GM04503 (cell line): ENCODE data around the gene DNAAF8.

Experiments used
- DNase-seq: peaks from one replicate; pipeline ENCODE4 v3.0.0-alpha.2; 2012; ENCODE audit warnings: low read depth

DNAAF8 gene

DNA sequence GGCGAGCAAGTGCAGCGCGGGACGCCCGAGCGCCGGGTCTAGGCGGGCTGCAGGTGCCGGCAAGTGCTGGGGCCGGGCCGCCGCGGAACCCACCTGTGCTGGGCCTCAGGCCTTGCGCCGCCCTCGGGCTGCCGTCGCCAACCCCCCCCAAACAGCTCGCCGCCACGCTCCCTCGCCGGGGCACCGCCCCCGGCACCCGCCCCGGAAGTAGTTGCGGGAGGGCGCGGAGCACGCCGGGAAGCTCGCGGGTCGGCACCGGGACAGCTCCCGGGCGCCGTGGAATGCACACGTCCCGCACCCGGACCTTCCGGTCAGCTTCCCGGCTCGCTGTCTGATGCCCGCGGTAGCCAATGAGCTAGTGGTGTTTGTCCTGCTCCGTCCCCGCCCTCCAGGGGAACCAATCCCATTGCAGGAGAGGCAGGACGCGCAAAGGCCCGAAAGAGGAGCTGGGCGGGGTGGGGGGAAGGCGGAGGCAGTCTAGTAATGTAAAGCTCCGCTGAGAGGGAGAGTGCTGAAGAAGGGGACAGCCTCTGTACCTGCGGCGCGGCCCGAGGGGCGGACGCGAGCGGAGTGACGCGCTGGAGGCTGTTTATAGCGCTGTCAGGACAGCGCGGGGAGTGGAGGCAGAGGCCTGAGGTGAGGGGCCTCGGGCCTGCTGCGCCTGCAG is at the start of gene DNAAF8, which contains the start of gene ANKS3:
Gene DNAAF8 (plus strand): TSS at position 475 of the 667 bp plus-strand sequence. CDS start 1,978 bp downstream, outside the sequence.
Gene ANKS3 (minus strand): TSS at position 209 of the 667 bp plus-strand sequence. CDS start 4,122 bp downstream, outside the sequence.
- peak; percentile 90 for DNase-seq

DNA sequence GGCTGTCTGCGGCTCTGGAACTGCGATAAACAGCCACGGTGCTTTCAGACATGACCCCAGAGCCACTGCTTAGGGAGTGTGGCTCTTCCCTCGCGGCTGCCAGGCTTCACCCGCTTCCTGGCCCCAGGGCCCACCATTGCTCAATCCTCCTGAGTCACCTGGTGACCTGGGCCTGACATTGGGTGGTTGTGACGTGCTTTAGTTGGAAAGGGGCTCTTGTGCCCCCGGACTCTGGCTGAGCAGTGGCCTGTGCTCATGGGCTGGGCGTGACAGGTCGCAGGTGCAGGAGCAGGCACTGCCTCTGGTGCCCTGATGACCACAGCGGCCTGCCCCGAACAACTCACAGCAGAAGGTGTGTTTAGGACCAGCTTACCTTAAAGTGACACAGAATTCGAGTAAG is 49.6 kb upstream of the DNAAF8 start:
- no peak for DNase-seq

DNA sequence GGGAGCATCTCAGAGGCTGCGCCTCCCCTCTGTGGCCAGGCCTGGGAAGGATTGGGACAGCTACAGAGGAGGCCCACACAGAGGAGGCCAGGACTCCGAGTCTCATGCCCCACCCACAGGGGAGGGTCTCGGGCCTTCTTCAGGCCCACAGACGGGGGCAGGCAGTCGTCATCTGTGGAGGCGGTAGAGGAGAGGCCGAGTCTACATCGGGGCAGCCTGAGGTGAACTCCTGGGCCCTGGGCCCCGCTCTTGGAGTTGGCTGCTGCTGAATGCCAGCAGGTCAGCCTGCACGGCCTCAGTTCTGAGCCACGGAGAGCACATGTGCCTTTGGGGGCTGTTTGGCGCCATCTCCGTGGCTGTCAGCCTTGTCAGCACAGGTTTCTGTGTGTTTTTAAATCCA is 49.0 kb upstream of the DNAAF8 start:
- DNase-seq, result no peak

DNA sequence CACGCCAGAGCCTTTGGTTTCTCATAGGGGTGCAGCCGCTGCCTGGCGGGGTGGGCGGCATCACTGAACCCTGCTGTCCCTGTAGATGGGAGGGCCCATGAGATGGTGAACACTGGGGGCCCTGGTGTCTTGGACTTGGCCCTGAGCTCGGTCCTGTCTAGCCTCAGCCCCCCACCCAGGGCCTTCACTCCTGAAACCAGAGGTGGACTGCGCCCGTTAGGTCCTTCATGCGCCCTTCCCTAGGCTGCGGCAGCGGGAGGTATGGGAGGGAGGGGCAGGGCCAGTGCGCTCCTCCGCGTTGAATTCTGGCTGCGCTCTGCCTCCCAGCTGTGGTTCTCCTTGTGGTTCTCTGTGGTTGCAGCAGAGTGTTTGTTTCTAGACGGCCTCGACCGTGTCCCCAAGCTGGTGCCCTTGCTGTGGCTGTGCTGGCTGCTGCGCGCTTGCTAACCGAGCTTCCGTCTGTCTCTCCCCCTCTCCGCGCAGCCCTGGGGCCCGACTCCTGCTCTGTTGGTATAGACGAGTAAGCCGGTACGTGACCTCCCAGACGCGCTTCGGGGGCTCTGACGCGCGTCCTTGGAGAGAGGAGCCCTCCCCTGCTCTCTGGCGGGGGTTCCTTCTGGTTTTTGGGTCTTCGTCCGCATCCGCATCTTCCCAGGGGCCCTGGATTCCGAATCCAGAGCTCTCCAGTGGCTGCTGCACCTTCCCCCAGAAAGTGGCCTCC is 48.4 kb upstream of the DNAAF8 start:
- DNase-seq, result no peak

DNA sequence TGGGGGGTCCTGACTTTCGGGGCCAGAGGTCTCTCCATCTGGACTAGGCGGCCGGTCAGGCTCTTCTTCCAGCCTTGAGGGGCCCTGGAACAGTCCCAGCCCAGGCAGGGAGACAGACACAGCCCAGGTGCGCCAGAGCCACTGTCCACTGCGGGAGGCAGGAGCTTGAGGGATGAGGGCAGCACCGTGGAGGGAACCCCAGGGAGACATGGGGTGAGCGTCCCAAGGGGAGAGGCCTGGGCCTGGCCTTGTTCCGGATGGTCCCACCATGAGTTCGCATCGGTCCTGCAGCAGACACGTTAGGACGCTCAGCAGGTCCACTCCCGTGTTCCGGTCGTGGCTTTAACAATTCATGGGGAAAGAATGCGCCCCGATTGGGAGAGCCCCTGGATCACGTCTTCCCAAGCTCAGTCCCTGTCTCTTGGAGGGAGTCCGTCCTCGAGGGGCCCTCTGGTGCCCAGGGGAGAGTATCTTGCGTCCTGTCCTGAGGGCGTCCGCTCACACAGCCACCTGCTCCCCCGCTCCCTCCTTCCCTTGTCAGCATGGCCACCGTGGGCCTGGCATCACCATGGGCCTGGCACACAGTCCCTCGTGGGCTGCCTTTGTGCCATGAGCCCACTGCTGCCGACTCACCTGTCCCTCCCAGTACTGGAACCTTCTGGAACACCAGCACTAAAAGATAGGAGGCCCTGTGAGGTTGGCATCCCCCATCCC is 47.7 kb upstream of the DNAAF8 start:
- no peak for DNase-seq

DNA sequence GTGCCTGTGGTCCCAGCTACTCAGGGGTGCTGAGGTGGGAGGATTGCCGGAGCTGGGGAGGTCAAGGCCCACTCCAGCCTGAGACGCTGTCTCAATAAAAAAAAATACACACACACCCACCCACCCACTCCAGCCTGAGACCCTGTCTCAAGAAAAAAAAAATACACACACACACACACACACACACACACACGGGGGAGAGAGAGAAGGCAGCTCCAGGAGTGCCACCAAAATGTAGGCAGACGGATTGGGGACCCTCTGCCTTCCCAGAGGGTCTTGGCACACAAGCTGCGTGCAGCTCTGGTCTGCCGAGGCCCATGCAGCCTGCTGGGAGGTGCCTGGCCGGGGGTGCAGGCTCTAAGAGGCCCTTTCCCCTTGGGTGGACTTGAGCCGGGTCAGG is 46.9 kb upstream of the DNAAF8 start:
- no peak for DNase-seq

DNA sequence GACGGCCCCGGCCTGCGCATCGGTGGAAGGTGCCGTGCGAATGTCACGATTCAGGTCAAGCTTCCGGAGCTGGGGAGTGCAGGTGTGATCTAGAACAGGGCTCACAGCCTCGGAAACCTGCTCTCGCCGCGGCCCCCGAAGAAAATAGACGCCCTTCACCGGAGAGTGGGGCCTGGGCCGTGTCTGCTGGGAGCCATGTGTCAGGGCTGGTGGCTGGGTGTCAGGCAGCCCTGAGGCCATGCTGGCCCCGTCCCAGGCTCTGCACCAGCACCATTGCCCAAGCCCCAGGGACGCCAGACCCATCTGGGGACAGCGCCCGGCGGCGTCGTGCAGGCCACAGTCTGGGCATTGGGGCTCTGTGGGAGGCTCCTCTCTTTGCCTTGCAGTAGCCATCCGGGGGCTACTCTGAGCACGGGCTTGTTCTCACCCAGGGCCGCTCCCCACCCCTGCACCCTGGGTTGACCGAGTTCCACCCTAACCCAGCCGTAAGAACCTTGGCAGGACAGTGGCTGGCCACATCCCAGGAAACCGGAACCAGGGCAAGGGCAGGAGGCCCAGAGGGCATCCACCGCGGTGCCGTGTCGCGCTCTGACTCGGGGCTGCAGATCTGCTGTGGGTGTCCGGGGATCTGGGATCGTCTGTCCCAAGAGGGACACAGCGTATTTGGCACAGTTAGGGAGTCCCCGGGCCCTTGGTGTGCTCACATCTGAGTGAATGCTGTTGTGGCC is 46.2 kb upstream of the DNAAF8 start:
- no peak for DNase-seq

DNA sequence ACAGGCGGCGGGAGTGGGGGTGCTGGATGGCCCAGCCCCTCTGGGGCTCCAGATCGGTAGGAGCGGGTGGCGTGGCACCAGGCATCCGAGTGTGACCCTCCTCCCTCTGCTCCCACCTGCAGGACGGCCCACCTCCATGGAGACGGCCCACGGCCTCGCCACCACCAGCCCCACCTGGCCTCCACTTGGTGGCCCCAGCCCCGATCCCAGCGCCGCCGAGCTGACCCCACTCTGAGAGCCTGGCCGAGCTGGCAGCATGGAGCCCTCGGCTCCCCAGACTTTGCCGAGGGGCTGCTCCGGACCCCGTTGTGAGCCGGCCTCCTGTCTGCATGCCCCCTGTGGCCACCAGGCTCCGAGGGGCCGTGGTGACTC is 45.7 kb upstream of the DNAAF8 start:
- DNase-seq, result no peak

DNA sequence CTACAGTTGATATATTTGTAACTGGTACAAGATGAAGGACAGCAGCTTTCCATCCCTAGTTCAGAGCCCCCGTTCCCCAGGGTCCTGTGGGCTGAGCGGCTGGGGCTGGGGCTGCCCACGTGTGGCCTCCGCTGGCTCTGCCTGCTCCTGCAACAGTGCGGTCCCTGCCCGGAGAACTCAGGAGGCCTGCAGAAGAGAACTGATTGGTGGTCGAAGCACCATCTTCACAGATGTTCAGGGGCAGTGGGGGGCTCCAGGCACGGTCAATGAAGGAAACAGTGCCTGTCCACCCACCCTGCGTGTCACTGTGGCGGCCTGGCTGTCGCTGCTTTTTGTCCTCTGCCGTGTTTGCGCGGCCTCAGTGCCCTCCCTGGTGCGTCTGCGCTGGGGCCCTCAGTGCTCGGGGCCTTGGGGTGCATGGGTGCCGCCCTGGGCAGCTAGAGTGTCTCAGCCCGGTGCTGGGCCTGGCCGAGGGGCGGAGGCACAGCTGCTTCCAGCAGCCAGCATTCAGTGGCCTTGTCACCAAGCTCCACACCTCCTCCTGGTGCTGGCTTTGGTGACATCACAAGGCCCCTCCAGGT is 45.2 kb upstream of the DNAAF8 start:
- DNase-seq, result no peak

DNA sequence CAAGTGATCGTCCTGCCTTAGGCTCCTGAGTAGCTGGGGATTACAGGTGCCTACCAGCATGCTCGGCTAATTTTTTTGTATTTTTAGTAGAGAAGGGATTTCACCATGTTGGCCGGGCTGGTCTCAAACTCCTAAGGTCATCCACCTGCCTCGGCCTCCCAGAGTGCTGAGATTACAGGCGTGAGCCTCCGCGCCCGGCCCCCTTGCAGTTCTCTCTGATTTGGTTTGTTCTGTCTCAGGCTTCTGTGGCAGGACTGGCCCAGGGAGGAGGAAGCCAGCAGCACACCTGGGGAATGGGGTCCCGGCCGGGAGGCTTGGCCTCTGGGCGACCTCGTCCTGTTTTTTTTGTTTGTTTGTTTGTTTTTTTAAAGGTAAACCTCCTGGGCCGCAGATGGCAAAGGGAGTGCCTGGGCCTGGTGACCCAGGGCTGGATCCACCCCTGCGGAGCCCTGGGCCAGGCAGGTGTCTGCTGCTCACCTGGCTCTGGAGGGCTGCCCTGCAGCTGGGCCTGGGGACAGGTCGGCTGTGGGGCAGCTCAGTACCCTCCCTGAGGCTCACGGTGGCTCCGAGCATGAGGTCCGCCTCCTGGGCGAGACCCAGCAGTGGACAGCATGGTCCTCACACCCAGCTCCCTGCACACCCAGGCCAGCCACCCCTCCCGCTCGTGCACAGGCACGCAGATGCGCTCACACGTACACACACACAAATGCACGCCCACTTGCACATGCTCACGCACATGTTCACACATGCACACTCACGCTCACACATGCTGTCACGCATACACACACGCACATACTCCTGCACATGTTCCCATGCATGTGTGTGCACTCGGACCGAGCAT is 44.3 kb upstream of the DNAAF8 start:
- DNase-seq, result no peak

DNA sequence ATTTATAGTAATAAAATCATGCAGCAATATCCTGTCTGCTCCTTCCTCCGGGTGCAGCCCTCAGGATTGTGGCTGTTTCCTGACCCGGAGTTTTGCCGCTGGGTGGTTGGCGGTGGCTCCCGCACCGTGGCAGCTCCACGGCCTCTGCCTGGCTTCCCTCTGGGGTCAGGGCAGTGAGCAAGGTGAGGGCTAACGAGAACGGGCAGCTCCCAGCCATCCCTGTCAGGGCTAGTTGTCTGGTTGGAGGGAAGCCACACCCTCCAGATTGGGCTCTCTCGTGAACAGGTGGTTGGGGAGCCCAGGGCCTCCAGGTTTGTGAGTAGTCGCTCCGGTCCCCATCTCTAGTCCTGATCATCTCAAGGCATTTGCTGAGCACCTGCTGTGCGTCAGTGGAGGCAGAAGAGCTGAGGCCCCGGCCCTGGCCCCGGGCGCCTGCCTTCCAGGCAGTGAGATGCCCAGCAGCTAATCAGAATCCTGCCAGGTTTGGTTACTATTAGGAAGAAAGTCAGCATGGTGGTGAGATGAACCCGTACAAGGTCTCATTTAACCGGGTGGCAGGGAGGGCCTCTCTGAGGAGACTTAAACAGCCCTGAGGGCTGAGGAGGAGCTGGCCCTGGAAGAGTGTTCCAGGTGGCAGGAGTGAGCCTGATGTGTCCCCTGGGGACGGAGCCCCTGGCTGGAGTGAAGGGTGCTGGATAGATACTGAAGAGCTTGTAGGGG is 43.2 kb upstream of the DNAAF8 start:
- DNase-seq, result no peak

DNA sequence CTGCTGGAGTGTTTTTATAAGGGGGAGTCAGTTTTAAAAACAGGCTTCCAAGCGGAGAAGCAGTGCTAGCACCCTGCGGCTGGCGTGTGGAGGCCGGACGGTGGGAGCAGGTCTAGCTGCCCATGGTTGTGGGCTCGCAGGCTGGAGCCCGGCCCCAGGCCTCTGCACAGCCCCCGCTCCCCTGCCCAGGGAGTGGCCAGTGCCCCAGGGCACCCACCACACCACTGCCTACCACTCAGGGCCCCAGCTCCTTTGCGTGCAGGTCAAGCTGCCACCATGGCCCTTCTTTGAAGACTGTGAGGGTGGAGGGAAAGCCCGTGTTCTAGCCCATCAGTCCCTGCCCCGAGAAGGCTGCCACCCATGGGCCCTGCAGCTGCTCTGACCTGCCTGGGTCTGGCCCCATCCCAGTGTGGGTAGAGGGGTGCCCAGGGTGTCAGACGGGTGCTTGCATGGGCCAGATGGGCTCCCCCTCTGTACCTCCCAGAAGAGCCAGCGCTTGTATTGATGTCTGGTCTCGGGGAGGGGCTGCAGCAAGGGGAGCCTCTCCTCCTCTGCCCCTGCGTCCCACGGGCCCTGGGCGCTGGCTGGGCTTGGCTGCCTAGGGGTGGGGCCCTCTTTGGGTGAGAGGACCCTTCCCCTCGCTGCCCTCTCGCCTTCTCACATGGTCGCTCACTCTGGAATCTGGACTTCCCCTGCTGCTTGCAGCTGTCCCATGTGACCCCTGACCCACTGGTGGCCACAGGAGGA is 42.5 kb upstream of the DNAAF8 start:
- DNase-seq, result no peak

DNA sequence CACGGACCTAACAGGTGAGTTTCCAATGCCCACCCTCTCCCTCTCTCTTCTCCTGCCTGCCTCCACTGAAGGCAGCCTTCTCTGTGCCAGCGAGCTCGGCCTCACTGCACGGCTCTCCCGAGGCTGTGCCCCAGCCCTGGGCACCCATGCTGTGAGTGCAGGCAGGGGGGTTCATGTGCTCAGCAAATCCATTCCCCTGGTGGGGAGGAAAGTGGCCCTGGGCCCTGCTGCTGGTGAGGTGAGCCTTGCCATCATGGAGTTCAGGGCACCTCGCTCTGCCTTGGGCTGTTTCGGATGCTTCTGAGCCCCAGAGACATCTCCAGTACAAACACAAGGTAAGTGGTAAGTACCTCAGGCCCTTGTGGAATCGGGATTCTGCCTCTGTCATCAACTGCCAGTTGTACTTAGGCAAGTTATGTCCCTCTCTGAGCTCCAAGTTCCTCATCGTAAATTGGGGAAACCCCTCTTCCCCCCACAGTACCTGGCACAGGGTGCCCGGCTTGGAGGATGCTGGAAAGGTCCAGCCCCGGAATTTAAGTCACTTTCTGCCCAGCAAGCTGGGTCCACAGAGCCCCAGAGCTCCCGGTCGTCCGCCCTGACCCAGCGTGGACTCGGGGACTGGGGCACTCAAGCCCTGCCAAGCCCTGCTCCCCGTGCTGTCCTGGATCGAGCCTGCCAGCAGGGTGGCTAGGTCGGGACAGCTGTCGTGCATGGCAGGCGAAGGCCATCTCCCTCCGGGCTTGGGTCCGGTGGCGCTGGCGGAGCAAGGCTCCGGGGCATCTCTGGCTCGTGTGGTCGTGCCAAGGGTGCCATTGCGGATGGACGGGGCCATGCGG is 41.7 kb upstream of the DNAAF8 start:
- no peak for DNase-seq

DNA sequence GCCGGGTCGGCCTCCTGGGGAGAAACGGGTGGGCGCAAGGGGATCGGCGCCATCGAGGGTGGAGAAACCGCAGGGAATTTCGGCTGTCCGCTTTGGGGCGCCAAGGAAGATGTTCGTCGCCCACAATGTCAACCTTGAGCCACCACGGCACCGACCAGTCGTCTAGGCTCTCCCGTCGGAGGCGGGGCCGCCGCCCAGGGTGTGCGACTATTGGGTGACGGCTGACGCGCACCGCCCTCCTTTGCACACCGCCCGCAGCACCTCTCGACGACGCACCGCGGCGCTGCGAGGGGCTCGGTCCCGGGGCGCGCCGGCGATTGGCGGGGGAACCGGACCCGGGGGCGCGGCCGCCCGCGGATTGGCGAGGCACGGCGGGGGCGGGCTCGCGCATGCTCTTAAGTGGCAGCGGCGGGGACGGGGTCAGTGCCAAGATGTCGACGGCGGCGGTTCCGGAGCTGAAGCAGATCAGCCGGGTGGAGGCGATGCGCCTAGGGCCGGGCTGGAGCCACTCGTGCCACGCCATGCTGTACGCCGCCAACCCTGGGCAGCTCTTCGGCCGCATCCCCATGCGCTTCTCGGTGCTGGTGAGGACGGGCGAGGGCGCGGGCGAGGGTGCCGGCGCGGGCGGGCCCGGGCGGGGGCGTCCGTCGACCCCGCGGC is 40.9 kb upstream of the DNAAF8 start, which contains the start of gene NUDT16L1:
Gene NUDT16L1 (plus strand): TSS at position 267 of the 660 bp plus-strand sequence. CDS start 165 bp downstream, at position 432.
- DNase-seq, result peak; percentile 66

DNA sequence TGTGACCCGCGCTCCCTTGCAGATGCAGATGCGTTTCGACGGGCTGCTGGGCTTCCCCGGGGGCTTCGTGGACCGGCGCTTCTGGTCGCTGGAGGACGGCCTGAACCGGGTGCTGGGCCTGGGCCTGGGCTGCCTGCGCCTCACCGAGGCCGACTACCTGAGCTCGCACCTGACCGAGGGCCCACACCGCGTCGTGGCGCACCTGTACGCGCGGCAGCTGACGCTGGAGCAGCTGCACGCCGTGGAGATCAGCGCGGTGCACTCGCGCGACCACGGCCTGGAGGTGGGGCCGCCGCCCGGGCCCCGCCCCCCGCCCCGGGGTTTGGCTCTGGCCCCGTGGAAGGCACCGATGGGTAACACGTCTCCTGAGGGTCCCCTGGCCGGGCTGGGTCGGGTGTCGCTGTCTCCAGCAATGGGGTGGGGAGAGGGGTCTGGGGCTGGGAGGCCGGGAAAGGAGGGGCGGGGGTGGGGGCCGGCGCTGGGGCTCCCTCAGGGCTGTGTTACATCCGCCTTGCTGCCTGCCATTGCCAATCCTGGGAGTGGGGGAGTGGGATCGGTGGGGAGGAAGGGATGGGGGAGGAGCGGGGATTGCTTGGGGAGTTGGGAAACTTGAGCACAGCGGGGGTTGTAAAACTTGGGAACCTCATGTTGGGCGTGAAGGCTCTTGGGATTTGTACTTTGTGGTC is 40.2 kb upstream of the DNAAF8 start:
- DNase-seq, result no peak

DNA sequence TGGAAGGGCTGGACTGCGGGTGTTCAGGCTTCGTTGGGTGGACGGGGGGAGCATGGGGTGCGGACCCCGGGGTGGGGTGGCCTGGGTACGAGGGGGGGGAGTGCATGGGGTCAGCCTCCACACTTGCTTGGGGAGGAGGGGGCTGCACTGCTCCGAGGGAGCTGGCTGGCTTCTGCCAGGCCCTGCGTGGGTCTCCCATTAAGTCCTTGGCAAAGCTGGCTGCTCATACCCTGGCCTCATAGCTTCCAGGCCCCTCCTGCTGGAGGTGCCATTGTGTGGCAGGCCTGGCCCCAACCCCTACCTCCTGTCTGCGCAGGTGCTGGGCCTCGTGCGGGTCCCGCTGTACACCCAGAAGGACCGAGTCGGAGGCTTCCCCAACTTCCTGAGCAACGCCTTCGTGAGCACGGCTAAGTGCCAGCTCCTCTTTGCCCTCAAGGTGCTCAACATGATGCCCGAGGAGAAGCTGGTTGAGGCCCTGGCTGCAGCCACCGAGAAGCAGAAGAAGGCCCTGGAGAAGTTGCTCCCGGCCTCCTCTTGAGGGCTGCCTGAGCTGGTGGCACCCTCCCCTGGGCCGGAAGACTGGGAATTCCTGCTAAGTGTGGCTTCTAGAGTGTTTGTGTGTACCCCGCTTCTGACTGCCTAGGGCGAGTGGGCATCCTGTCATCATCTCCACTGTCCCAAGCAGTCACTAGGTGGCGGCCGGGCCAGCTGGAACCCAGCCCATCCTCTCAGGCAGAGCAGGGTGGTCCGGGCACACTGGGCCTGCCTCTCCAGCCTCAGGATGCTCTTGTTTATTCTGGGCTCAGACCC is 39.5 kb upstream of the DNAAF8 start:
- DNase-seq, result no peak
